T-helper 1 cell treated with Interleukin-12 subunit alpha and Interleukin-12 subunit beta and Interleukin-4 antibody, amounts not matched to agents 30 ng/mL and 1 ng/mL, for 36 hours (primary cell): ENCODE data around the gene LDLRAD3. TPM values are rescaled to one million over a fixed set of nuclear protein-coding genes. Genes with fewer than 3 reads are reported as not detected.

Experiments
- intact Hi-C: fragments of 100-400 bp; cut with micrococcal nuclease; formaldehyde crosslinking; loops from one replicate; pipeline ENCODE4 v1.15.1; 2024
- total RNA-seq: library from RNA; stranded (reverse); gene quantifications from 2 replicates; pipeline ENCODE4 v1.2.3, GENCODE V29; 2022

LDLRAD3 gene
- total RNA-seq, 1 donor from 2014 or later = 0.15 TPM

DNA sequence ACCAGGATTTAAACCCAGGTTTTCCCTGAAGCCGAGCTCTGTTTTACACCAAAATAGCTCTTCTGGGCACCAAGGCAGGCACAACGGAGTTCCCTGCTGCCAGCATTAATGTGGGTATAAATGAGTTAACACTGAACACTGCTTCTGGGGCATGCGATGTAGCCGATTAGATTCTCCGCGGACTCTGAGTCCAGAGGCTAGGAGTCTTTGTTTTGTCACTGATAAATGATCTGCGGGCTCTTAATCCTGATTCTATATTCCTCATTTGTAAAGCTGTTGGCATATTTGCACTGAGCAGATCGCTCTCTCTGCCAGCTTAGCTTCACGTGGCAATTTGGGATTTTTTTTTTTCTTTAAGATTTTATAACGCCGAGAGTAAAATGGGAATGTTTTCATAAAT is 16.8 kb upstream of the LDLRAD3 start:
- intact Hi-C loops = no loop called here

- intact Hi-C loops = no loop called here
Measured at GRCh38 chr11:35927682-35928081, 16.2 kb upstream of the LDLRAD3 start.

DNA sequence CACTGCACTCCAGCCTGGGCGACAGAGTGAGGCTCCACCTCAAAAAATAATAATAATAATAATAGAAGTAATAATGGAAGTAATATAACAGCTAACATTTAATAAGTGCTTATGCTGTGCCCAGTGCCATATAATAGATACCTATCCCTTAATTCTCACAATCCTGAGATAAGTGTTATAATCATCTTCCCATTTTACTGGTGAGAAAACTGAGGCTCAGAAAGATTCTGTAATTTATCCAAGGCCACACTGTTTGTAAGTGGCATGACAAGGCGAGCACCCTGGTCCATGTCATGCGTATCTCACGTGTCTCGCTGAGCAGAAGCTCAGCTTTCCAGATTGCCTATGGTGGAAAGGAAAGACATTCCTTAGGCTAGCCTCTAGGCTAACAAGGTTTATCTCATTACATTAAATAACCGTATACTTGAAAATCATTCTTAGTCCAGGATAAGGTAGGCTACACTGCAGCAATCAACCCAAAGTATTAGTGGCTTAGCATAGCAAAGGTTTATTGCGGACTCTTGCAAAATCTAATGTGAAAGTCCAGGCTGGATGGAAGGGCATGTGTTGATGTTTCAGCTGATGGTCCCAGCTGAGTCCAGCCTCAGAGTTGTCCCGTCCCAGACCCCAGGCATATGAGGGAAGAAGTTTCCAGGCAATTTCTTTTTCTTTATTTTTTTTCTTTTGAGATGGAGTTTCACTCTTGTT is 15.0 kb upstream of the LDLRAD3 start:
- intact Hi-C loops = no loop called here

DNA sequence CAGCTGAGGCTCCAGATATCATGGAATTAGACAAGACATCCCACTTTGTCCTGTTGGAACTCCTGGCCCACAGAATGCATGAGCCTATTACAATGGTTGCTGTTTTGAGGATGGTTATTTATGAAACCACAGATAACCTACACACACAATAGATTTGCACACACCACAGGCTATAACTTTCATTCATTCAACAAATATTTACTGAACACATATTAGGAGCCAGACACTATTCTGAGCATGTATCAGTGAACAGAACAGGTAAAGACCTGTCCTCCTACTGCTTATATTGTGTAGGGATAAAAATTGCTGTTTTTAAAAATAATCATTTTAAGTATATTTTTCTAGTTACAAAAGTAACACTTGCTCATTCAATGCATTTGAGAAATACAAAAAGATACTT is 13.4 kb upstream of the LDLRAD3 start:
- intact Hi-C loops = no loop called here

- intact Hi-C loops = no loop called here
Measured at GRCh38 chr11:35932121-35932520, 11.7 kb upstream of the LDLRAD3 start.

DNA sequence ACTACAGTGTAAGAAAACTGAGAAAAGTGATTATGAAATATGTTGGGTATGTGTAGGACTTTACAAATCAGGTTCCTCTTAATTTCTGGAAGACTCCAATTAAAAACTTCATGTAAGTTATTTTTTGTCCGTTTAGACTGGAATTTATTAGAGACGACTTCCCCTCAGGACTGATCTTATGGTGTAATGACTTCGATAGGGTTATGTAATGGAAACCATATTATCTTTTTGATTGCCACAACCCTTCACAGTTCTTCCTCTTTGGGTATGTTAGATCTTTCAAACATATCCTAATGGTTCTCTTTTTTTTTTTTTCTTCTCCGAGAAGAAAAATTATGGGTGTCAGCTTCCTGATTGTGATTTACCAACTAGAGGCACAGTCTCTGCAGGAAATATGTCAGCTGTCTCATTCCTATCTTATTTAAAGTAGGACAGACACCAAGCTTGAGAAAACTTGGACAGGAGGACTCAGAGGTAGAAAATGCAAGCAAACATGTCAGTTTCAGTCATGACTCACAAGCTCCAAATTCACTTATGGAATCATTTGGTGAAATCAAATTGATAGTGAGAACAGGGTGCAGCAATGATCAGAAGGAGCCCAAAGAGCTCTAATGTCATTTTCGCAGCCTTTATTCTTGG is 11.1 kb upstream of the LDLRAD3 start:
- intact Hi-C loops = no loop called here

- intact Hi-C loops = no loop called here
Measured at GRCh38 chr11:35933320-35933871, 10.5 kb upstream of the LDLRAD3 start.

- intact Hi-C loops = no loop called here
Measured at GRCh38 chr11:35934271-35934670, 9.6 kb upstream of the LDLRAD3 start.

DNA sequence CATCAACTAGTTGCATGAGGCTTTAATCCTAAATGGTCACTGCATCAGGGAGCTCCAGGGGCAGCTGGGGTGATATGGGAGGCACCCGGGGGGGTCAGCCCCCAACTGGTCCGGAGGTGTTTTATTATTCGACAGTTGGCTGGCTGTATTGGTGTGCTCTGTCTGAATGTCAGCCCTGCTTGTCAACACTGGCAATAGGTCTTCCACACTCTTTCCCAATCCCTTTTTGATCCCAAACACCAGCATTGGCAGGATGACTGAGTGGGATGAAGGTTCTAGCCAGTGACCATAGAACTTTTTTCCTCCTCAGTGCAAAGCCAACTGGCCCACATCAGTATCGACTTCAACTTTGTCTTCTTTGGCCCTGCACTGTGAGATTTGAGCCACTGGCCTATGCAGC is 8.9 kb upstream of the LDLRAD3 start:
- intact Hi-C loops = no loop called here

DNA sequence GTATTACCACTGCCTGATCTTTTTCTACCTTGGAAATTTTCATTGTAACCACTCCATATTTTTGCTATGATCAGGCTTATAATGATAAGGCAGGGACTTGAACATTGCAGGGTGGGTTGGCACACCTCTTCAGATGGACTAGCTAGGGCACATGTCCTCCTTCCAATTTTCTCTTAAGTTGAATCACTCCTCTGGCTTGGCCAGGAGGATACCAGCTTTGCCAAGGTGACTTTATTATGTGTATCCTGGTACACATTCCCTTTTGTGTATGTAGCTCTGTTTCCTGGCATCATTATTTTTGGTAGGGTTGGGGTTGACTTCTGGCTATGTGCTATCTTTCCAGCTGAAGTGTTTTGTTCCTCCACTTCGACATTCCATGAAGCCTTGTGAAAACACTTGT is 8.5 kb upstream of the LDLRAD3 start:
- intact Hi-C loops = no loop called here

GRCh38 chr11:35937111-35937510 is 6.8 kb upstream of the LDLRAD3 start:
- intact Hi-C loops = no loop called here

GRCh38 chr11:35937700-35938099 is 6.2 kb upstream of the LDLRAD3 start:
- intact Hi-C loops = no loop called here

DNA sequence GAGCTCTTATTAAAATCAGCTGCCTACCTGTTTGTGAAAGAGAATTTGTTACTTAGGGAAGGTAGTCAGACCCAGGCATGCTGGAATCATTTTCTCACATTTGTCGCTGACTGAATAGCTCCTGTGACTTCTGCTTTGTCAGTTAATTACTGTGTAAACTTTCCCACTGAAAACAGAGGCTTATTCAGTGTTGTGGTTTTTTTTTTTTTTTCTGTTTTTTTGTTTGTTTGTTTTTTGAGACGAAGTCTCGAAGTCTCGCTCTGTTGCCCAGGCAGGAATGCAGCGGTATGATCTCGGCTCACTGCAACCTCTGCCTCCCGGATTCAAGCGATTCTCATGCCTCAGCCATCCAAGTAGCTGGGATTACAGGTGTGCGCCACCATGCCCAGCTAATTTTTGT is 5.6 kb upstream of the LDLRAD3 start:
- intact Hi-C loops = no loop called here

GRCh38 chr11:35943309-35943708 is 553 bp upstream of the LDLRAD3 start:
- intact Hi-C loops = no loop called here

GRCh38 chr11:35944503-35945136 is 758 bp downstream of the LDLRAD3 start:
- intact Hi-C loops = loop anchor here (5.0 kb wide), 1 partner anchor 327 kb away; the partner anchor contains the start of gene FJX1

DNA sequence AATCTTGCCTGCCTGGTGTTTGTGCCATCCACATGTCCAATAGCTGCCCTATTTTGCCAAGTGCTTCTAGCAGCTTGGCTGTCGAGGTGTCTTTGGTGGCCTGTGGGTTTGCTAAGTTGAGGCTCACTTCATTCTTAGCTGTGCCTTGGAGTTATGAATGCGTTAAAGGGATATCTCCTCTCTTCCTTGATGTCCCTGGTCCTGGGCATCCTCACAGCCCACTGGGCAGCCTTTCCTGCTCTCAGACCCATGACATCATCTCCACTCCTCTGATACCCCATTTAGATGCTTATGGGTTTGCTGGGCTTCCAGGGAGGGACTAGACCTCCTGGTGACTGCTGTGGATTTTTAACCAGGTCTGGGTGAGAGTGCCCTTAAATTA is 1.3 kb downstream of the LDLRAD3 start:
- intact Hi-C loops = loop anchor here (5.0 kb wide), 1 partner anchor 328 kb away; the partner anchor contains the start of gene FJX1

DNA sequence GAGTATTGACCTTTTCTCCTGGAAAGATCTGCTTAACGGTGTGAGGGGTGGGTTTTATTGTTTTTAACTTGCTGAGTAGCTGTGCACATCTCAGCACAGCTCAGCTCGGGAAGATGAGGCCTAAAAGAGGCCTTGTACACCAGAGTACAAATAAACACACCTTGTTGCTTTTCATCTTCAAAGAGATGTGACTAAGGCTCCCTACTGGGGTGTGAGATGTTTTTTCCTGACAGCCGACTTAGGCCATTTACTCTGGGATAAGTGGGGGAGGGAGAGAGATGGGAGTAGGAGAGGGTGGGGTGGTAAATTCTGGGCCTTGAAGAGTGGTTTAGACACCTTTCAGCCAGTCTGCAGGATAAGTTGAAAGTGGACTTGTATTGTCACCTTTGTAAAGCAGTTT is 2.9 kb downstream of the LDLRAD3 start:
- intact Hi-C loops = loop anchor here (5.0 kb wide), 1 partner anchor 329 kb away; the partner anchor contains the start of gene FJX1

GRCh38 chr11:35947437-35947836 is 3.6 kb downstream of the LDLRAD3 start:
- intact Hi-C loops = loop anchor here (5.0 kb wide), 1 partner anchor 330 kb away; the partner anchor contains the start of gene FJX1

DNA sequence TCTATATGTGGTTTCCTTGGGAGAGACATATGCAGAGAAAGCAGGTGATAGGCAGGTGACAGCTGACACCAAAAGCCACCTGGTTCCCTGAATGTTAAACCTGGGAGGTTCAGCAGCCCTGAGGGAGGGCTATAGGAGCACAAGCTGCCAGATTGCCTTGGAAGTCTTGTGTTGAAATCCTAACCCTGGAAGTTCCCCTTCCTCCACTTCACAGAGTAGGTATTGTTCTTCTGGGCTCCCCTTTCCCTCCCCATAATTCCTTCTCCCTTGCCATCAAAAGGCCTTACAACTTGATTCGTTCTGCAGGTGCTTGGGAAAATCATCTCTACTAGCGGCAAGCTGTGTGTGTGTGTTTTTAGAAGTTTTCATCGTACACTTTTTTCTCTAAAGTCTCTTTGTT is 5.4 kb downstream of the LDLRAD3 start:
- intact Hi-C loops = loop anchor here (5.0 kb wide), 1 partner anchor 332 kb away; the partner anchor contains the start of gene FJX1

DNA sequence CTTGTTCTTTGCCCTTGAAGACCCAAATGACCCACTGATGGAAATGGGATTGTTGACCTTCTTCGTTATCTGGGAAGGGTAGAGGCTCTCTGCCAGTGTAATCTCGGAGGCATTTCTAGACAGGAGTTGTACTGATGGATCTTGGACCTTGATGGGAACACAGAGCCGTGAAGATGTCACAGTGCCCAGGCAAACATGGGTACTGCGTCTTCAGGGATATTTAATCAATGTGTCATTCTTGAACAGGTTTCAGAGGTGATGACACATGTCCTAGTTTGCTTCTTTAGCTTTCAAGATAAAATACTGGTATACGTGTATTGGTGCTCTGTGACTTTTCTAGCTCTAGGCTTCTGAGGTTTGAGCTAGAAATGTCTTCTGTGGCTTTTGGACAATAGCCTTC is 6.2 kb downstream of the LDLRAD3 start:
- intact Hi-C loops = no loop called here

GRCh38 chr11:35951680-35952079 is 7.8 kb downstream of the LDLRAD3 start:
- intact Hi-C loops = no loop called here
